Nephron (organoid): ENCODE results near the gene IRAK1BP1.

ENCODE experiments used
- H3K27ac Mint-ChIP-seq, 3 experiments: 2 replicates each; pipeline ENCODE4 v1.8.0; 2020; ENCODE audit warnings: mixed read lengths in 3 of 3, mild to moderate bottlenecking in 2 of 3, moderate library complexity in 1 of 3
- H3K27me3 Mint-ChIP-seq: 2 replicates; pipeline ENCODE4 v1.8.0; 2021; ENCODE audit warnings: low read depth, mild to moderate bottlenecking, moderate library complexity, mixed read lengths
- H3K36me3 Mint-ChIP-seq: 2 replicates; pipeline ENCODE4 v1.8.0; 2020; ENCODE audit warnings: low read depth, mixed read lengths
- H3K4me1 Mint-ChIP-seq: 2 replicates; pipeline ENCODE4 v1.8.0; 2020; ENCODE audit warnings: mixed read lengths
- H3K4me3 Mint-ChIP-seq, 3 experiments: 2 replicates each; pipeline ENCODE4 v1.8.0; 2020; ENCODE audit warnings: mild to moderate bottlenecking in 3 of 3, mixed read lengths in 3 of 3, moderate library complexity in 2 of 3
- H3K9me3 Mint-ChIP-seq: 2 replicates; pipeline ENCODE4 v1.8.0; 2020; ENCODE audit warnings: mixed read lengths
- TF ChIP-seq, protein P1 (sequence below), 3 experiments: fragments of 200-600 bp; sonication (generic); IDR thresholded peaks; one replicate each; pipeline ENCODE4 v1.5.0; 2021; ENCODE audit warnings: antibody characterized with exemption in 3 of 3; ENCODE audit not compliant: unreplicated experiment in 3 of 3

IRAK1BP1 gene

DNA sequence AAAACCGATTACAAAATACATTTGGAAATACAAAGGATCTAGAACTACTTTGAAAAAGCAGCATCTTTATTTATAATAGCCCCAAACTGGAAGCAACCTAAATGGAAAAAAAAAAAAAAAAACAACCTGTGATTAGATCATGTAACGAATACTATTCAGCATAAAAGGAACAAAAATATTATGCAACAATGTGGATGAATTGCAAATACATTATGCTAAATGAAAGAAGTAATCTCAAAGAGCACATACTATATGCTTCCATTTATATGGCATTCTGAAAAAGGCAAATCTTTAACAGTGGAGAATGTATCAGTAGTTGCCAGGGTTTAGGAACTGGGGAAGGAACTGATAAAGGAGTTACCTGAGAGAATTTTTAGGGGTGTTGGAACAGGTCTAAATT is 28.9 kb downstream of the IRAK1BP1 start:
- Mint-ChIP-seq H3K36me3 (peaks cover 22% of the 10 kb centered on the region), H3K27me3 (no peaks in the 10 kb centered on the region), H3K4me1 (no peaks in the 10 kb centered on the region), H3K4me3 (no peak overlapping the region), H3K9me3 (peaks cover 6% of the 10 kb centered on the region), H3K27ac (no peak overlapping the region)
- TF ChIP-seq, protein P1, sequence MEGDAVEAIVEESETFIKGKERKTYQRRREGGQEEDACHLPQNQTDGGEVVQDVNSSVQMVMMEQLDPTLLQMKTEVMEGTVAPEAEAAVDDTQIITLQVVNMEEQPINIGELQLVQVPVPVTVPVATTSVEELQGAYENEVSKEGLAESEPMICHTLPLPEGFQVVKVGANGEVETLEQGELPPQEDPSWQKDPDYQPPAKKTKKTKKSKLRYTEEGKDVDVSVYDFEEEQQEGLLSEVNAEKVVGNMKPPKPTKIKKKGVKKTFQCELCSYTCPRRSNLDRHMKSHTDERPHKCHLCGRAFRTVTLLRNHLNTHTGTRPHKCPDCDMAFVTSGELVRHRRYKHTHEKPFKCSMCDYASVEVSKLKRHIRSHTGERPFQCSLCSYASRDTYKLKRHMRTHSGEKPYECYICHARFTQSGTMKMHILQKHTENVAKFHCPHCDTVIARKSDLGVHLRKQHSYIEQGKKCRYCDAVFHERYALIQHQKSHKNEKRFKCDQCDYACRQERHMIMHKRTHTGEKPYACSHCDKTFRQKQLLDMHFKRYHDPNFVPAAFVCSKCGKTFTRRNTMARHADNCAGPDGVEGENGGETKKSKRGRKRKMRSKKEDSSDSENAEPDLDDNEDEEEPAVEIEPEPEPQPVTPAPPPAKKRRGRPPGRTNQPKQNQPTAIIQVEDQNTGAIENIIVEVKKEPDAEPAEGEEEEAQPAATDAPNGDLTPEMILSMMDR (IDR thresholded peaks at IDR 0.05; ENCODE audit: unreplicated experiment in 3 of 3), result no peak

GRCh38 chr6:78908621-78909020 is 41.3 kb downstream of the IRAK1BP1 start:
- Mint-ChIP-seq H3K27me3 (peaks cover 14% of the 10 kb centered on the region), H3K27ac (no peak overlapping the region), H3K4me1 (peaks cover 12% of the 10 kb centered on the region), H3K36me3 (peaks cover 38% of the 10 kb centered on the region), H3K9me3 (no peaks in the 10 kb centered on the region), H3K4me3 (no peak overlapping the region)
- TF ChIP-seq, protein P1 (IDR thresholded peaks at IDR 0.05; ENCODE audit: unreplicated experiment in 3 of 3), result no peak

- H3K9me3 Mint-ChIP-seq, result no peaks in the 10 kb centered on the region
- TF ChIP-seq, protein P1 (IDR thresholded peaks at IDR 0.05; ENCODE audit: unreplicated experiment in 3 of 3), result no peak
Observed at GRCh38 chr6:78909391-78909790, 42.0 kb downstream of the IRAK1BP1 start.

DNA sequence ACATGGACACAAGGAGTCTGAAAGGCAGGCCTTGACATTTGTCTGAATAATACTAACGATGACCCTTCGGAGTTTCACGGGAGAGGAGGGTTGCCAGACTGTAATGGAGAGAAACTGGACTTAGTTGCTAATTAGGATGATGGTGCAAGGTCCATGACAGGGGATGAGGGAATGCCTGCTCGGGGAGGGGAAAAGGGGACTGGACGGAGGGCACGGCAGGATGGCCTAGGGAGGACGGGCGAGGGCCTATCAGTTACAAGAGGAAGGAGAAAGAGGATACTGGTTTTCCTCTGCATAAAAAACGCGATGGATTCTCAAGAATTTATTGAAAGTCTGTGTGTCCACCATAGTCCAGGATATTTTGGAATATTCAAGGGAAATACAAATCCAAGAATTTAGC is 42.7 kb downstream of the IRAK1BP1 start:
- Mint-ChIP-seq H3K27ac (no peak overlapping the region), H3K4me3 (peak overlapping the region; percentile 56 to 81 (median 75)), H3K4me1 (peaks cover 12% of the 10 kb centered on the region), H3K27me3 (peaks cover 14% of the 10 kb centered on the region), H3K36me3 (peaks cover 31% of the 10 kb centered on the region), H3K9me3 (no peaks in the 10 kb centered on the region)
- TF ChIP-seq, protein P1 (IDR thresholded peaks at IDR 0.05; ENCODE audit: unreplicated experiment in 3 of 3), result no peak

More at GRCh38 chr6:78909391-78909790, 42.0 kb downstream of the IRAK1BP1 start:
- Mint-ChIP-seq H3K27ac (no peak overlapping the region), H3K4me3 (peak overlapping the region; percentile 56 to 81 (median 75)), H3K4me1 (peaks cover 12% of the 10 kb centered on the region), H3K36me3 (peaks cover 31% of the 10 kb centered on the region), H3K27me3 (peaks cover 14% of the 10 kb centered on the region)

- H3K9me3 Mint-ChIP-seq, result peaks cover 2% of the 10 kb centered on the region
- H3K36me3 Mint-ChIP-seq, result peaks cover 31% of the 10 kb centered on the region
- TF ChIP-seq, protein P1 (IDR thresholded peaks at IDR 0.05; ENCODE audit: unreplicated experiment in 3 of 3), result no peak
Observed at GRCh38 chr6:78910591-78911171, 43.3 kb downstream of the IRAK1BP1 start.

More at GRCh38 chr6:78910591-78911171, 43.3 kb downstream of the IRAK1BP1 start:
- no peak overlapping the region for H3K27ac Mint-ChIP-seq
- H3K4me3 Mint-ChIP-seq, result peak overlapping the region; percentile 75 to 81 (median 75)
- H3K27me3 Mint-ChIP-seq, result peaks cover 14% of the 10 kb centered on the region
- peaks cover 12% of the 10 kb centered on the region for H3K4me1 Mint-ChIP-seq
